ENCODE measurements around the gene CD70.
"Not testable (repeated sequence)": the region's sequence is repeated elsewhere in the genome, so short reads cannot be mapped to it uniquely, and the experiment has no call there.

CD70 gene

DNA sequence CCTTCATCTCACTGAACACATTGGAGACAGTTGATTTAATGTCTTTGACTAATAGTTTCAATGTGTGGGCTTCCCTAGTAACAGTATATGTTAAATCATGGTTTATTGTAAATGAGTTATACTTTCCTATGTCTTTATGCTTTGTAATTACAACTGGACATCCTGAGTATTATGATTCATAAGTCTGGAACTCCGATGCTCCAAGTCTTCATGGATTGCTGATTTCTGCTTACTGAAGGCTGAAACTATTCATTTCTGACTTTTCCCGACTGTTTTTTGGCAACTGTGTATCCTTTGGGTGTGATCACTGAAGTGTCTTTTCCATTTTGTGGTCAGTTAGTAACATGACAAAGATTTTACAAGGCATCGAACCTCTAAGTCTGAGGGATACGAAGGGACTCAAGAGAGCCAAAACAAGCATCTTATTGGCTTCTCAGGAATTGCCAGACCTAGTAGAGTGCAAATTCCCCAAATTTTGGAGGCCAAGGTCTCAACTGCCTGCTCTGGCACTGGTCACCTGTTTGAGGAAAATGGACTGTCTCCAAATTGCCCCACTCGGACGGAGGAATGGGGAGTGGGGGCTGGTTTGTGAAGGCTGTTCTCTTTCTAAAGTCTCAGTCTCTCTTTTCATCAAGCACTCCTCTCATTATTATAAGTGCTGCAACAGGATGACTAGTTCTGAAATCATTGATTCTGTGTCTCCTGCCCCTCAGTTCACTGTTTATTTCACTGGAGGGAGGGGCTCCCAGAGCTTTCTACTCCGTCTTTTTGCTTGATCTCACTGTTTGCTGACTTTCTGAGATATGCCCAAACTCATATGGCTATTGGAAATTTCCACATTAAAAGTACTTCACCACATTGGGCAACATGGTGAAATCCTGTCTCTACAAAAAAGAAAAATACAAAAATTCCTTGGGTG lies 20.2 kb upstream of the CD70 start:
- Histone ChIP-seq H3K4me3 (ENCODE audit: low read depth, low read length) (no peak overlapping the region), H3K27ac (ENCODE audit: low read depth, low read length) (no peak overlapping the region), H3K9me3 (ENCODE audit: control insufficient read depth, insufficient read depth, low read length) (peaks cover 37% of the 10 kb centered on the region), H3K9ac (ENCODE audit: low read depth, low read length) (no peak overlapping the region), H3K4me1 (ENCODE audit: control insufficient read depth, insufficient read depth, low read length) (no peaks in the 10 kb centered on the region), H3K36me3 (ENCODE audit: control insufficient read depth, insufficient read depth, low read length) (no peaks in the 10 kb centered on the region), H3K27me3 (ENCODE audit: control insufficient read depth, insufficient read depth, low read length) (no peaks in the 10 kb centered on the region)

DNA sequence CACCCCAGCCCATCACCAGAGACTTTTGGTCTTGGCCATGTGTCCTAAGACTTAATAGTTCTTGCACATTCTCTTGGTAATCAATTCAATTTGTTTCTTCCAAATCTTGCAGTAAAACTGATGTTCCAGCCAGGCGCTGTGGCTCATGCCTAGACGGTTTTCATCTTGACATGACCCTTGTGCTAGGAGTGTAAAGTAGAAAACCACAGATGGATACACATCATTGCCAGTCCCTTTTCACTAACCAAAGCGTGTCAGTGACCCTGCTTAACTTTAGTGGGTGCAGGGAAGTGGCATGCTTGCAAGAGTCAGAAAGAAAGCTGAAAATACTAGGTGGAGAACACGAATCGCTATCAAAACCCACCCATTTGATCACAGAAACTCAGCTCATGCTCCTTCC lies 18.0 kb upstream of the CD70 start:
- no peak overlapping the region for H3K27ac ChIP-seq (ENCODE audit: low read depth, low read length)
- H3K36me3 ChIP-seq (ENCODE audit: control insufficient read depth, insufficient read depth, low read length), result no peaks in the 10 kb centered on the region
- peaks cover 34% of the 10 kb centered on the region for H3K9me3 ChIP-seq (ENCODE audit: control insufficient read depth, insufficient read depth, low read length)
- no peaks in the 10 kb centered on the region for H3K4me1 ChIP-seq (ENCODE audit: control insufficient read depth, insufficient read depth, low read length)
- H3K4me3 ChIP-seq (ENCODE audit: low read depth, low read length), result no peak overlapping the region
- no peaks in the 10 kb centered on the region for H3K27me3 ChIP-seq (ENCODE audit: control insufficient read depth, insufficient read depth, low read length)
- H3K9ac ChIP-seq (ENCODE audit: low read depth, low read length), result no peak overlapping the region

DNA sequence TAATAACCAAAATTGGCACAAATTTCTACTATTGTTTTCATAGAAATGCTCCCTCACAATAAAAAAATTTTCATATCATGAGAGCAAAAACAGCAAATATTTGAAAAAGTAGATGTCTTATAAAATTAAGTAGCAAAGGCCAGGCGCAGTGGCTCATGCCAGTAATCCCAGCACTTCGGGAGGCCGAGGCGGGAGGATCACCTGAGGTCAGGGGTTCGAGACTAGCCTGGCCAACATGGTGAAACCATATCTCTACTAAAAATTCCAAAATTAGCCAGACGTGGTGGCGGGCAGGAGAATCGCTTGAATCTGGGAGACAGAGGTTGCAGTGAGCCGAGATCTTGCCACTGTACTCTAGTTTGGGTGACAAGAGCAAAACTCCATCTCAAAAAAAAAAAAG lies 17.2 kb upstream of the CD70 start:
- not testable (repeated sequence) for H3K27me3 ChIP-seq (ENCODE audit: control insufficient read depth, insufficient read depth, low read length); H3K4me3 ChIP-seq (ENCODE audit: low read depth, low read length); H3K27ac ChIP-seq (ENCODE audit: low read depth, low read length); H3K9ac ChIP-seq (ENCODE audit: low read depth, low read length); H3K36me3 ChIP-seq (ENCODE audit: control insufficient read depth, insufficient read depth, low read length); H3K4me1 ChIP-seq (ENCODE audit: control insufficient read depth, insufficient read depth, low read length)
- peaks cover 30% of the 10 kb centered on the region for H3K9me3 ChIP-seq (ENCODE audit: control insufficient read depth, insufficient read depth, low read length)

DNA sequence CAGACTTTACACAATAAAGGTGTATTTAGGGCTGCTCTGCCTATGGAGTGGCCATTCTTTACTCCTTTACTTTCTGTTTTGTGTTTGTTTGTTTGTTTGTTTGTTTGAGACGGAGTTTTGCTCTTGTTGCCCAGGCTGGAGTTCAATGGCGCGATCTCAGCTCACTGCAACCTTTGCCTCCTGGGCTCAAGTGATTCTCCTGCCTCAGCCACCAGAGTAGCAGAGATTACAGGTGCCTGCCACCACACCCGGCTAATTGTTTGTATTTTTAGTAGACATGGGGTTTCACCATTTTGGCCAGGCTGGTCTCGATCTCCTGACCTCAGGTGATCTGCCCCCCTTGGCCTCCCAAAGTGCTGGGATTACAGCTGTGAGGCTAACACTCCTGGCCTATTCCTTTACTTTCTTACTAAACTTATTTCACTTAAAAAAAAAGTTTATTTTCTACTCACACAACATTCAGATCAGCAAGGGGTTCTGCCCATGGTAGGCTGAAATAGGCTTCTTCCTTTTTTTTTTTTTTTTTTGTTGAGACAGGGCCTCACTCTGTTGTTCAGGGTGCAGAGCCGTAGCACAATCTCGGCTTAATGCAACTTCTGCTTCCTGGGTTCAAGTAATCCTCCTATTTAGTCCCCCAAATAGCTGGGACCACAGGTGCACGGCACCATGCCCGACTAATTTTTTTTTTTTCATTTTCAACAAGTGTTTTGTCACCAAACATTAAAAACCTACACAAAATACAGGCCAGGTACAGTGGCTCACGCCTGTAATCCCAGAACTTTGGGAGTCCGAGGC lies 15.5 kb upstream of the CD70 start:
- H3K36me3 ChIP-seq (ENCODE audit: control insufficient read depth, insufficient read depth, low read length); H3K27me3 ChIP-seq (ENCODE audit: control insufficient read depth, insufficient read depth, low read length); H3K9ac ChIP-seq (ENCODE audit: low read depth, low read length); H3K27ac ChIP-seq (ENCODE audit: low read depth, low read length); H3K4me1 ChIP-seq (ENCODE audit: control insufficient read depth, insufficient read depth, low read length); H3K4me3 ChIP-seq (ENCODE audit: low read depth, low read length): not testable (repeated sequence)
- peaks cover 25% of the 10 kb centered on the region for H3K9me3 ChIP-seq (ENCODE audit: control insufficient read depth, insufficient read depth, low read length)

DNA sequence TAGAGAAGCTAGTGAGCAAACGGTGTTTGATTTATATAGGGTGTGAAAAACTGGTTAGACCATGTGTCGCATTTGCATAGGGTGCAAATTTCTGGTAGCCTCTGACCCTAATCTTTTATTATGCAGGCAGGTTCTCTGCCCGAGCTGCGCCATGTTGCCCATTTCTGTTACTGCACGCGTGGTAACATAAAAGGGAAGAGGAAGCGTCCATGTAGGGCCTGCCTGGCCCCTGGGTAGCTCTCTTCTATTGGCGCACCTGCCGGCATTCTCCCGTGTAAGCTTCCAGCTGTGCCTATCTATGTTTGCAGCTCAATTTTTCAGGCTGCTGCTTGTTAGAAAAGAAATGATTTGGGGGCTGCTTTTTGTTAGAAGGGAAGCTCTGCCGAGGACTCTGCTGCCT lies 14.0 kb upstream of the CD70 start:
- no peaks in the 10 kb centered on the region for H3K27me3 ChIP-seq (ENCODE audit: control insufficient read depth, insufficient read depth, low read length)
- no peaks in the 10 kb centered on the region for H3K4me1 ChIP-seq (ENCODE audit: control insufficient read depth, insufficient read depth, low read length)
- H3K9ac ChIP-seq (ENCODE audit: low read depth, low read length), result no peak overlapping the region
- H3K4me3 ChIP-seq (ENCODE audit: low read depth, low read length), result no peak overlapping the region
- peaks cover 21% of the 10 kb centered on the region for H3K9me3 ChIP-seq (ENCODE audit: control insufficient read depth, insufficient read depth, low read length)
- no peak overlapping the region for H3K27ac ChIP-seq (ENCODE audit: low read depth, low read length)
- no peaks in the 10 kb centered on the region for H3K36me3 ChIP-seq (ENCODE audit: control insufficient read depth, insufficient read depth, low read length)

DNA sequence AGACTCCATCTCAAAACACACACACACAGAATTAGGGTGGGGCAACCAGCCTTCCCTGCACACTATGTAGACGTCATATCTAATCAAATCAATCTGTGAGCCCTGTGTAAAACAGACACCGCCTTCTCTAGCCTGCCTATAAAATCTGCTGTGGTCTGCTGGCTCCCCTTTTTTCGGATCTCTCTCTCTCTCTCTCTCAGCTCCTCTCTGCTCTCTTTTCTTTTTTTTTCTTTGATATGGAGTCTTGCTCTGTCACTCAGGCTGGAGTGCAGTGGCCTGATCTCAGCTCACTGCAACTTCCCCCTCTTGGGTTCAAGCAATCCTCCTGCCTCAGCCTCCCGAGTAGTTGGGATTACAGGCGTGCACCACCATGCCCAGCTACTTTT lies 11.8 kb upstream of the CD70 start:
- Histone ChIP-seq H3K4me3 (ENCODE audit: low read depth, low read length) (no peak overlapping the region), H3K27ac (ENCODE audit: low read depth, low read length) (no peak overlapping the region), H3K9me3 (ENCODE audit: control insufficient read depth, insufficient read depth, low read length) (peaks cover 11% of the 10 kb centered on the region), H3K27me3 (ENCODE audit: control insufficient read depth, insufficient read depth, low read length) (no peaks in the 10 kb centered on the region), H3K36me3 (ENCODE audit: control insufficient read depth, insufficient read depth, low read length) (no peaks in the 10 kb centered on the region), H3K4me1 (ENCODE audit: control insufficient read depth, insufficient read depth, low read length) (no peaks in the 10 kb centered on the region), H3K9ac (ENCODE audit: low read depth, low read length) (no peak overlapping the region)

DNA sequence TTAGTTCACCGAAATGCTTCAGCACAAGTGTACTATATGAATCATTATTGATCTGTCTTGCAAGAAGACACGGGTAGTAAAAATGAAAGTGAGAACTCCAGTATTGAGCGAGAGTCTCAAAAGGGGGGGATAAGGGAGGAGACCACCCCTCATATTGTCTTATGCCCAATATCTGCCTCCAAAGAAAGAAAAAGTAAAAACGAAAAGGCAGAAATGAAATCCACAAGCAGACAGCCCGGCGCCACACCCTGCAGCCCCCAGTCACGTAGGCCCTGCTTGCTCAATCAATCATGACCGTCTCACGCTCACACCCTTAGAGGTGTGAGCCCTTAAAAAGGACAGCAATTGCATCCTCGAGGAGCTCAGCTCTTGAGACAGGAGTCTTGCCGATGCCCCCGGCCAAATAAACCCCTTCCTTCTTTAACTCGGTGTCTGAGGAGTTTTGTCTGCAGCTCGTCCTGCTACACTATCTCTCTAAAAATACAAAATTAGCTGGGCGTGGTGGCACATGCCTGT lies 10.6 kb upstream of the CD70 start:
- not testable (repeated sequence) for H3K36me3 ChIP-seq (ENCODE audit: control insufficient read depth, insufficient read depth, low read length); H3K9ac ChIP-seq (ENCODE audit: low read depth, low read length); H3K4me3 ChIP-seq (ENCODE audit: low read depth, low read length); H3K27me3 ChIP-seq (ENCODE audit: control insufficient read depth, insufficient read depth, low read length); H3K4me1 ChIP-seq (ENCODE audit: control insufficient read depth, insufficient read depth, low read length); H3K27ac ChIP-seq (ENCODE audit: low read depth, low read length)
- peaks cover 20% of the 10 kb centered on the region for H3K9me3 ChIP-seq (ENCODE audit: control insufficient read depth, insufficient read depth, low read length)

DNA sequence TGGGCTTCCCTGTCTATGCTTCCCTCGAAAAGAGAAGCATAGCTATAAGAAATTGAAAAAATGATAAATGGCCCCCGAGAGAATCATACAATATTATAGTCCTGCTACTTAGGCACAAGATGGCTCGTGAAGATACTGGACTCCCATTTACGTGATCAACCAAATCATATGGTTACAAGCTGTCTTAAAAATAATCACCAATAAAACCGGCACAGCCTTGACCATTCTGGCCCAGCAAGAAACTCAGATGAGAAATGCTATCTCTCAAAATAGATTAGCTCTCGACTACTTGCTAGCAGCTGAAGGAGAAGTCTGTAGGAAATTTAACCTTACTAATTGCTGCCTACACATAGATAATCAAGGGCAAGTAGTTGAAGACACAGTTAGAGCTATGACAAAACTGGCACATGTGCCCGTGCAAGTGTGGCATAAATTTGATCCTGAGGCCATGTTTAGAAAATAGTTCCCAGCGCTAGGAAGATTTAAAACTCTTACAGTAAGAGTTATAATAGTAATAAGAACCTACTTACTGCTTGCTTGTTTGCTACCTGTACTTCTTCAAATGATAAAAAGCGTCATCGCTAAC lies 10.1 kb upstream of the CD70 start:
- peaks cover 26% of the 10 kb centered on the region for H3K9me3 ChIP-seq (ENCODE audit: control insufficient read depth, insufficient read depth, low read length)
- H3K4me1 ChIP-seq (ENCODE audit: control insufficient read depth, insufficient read depth, low read length); H3K27ac ChIP-seq (ENCODE audit: low read depth, low read length); H3K4me3 ChIP-seq (ENCODE audit: low read depth, low read length); H3K9ac ChIP-seq (ENCODE audit: low read depth, low read length); H3K36me3 ChIP-seq (ENCODE audit: control insufficient read depth, insufficient read depth, low read length); H3K27me3 ChIP-seq (ENCODE audit: control insufficient read depth, insufficient read depth, low read length): not testable (repeated sequence)

DNA sequence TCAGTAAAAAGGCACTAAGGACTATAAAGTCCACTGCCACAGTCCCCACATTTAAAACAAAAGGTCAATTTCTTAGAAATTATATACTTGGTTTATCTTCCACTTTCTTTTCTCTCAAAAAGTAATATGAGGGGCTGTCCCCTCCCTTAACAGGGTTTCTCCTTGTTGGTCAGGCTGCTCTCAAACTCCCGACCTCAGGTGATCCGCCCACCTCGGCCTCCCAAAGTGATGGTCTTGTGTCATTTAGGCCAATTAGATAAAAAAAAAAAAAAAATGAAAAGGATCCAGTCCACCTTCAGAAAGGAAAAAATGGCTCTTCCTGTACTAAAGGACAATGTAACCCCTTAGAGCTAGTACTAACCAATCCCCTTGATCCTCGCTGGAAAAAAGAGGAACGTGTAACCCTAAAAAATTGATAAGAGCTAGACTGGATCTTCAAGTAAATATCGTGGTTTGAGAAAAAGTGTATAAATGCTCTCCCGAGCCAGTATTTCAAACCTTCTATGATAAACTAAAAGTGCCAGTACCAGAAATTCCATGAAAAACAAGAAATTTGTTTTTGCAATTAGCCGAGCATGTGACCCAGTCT lies 9.0 kb upstream of the CD70 start:
- H3K4me3 ChIP-seq (ENCODE audit: low read depth, low read length), result no peak overlapping the region
- no peaks in the 10 kb centered on the region for H3K4me1 ChIP-seq (ENCODE audit: control insufficient read depth, insufficient read depth, low read length)
- H3K27ac ChIP-seq (ENCODE audit: low read depth, low read length), result no peak overlapping the region
- peaks cover 29% of the 10 kb centered on the region for H3K9me3 ChIP-seq (ENCODE audit: control insufficient read depth, insufficient read depth, low read length)
- no peaks in the 10 kb centered on the region for H3K27me3 ChIP-seq (ENCODE audit: control insufficient read depth, insufficient read depth, low read length)
- no peak overlapping the region for H3K9ac ChIP-seq (ENCODE audit: low read depth, low read length)
- no peaks in the 10 kb centered on the region for H3K36me3 ChIP-seq (ENCODE audit: control insufficient read depth, insufficient read depth, low read length)

DNA sequence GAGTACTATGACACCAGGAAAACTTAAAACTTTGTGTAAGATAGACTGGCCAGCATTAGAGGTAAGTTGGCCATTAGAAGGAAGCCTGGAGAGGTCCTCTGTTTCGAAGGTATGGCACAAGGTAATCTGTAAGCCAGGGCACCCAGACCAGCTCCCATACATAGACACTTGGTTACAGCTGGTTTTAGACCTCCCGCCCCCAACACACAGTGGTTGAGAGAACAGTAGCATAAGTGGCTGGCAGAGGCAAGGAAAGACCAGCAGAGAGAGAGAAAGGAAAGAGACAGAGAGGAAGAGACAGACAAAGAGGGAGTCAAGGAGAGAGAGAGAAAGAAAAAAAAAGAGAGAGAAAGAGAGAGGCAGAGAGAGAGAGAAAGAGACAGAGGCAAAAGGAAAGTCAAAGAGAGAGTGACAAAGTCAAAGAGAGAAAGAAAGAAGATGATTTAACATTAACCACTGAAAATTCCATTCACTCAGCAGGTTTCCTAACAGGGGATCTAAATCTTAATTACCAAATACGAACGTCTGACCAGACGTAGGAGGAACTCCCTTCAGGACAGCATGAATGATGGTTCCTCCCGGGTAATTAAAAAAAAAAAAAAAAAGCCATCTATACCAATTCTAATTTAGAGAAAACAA lies 7.4 kb upstream of the CD70 start:
- not testable (repeated sequence) for H3K9ac ChIP-seq (ENCODE audit: low read depth, low read length)

More for the DNA sequence above, 7.4 kb upstream of the CD70 start:
- H3K27ac ChIP-seq (ENCODE audit: low read depth, low read length); H3K4me3 ChIP-seq (ENCODE audit: low read depth, low read length); H3K36me3 ChIP-seq (ENCODE audit: control insufficient read depth, insufficient read depth, low read length); H3K4me1 ChIP-seq (ENCODE audit: control insufficient read depth, insufficient read depth, low read length); H3K27me3 ChIP-seq (ENCODE audit: control insufficient read depth, insufficient read depth, low read length): not testable (repeated sequence)
- H3K9me3 ChIP-seq (ENCODE audit: control insufficient read depth, insufficient read depth, low read length), result peaks cover 26% of the 10 kb centered on the region
